ENCODE results near the gene ATXN1. TPM values are rescaled to one million over a fixed set of nuclear protein-coding genes. Genes with fewer than 3 reads are reported as not detected.
A peak's percentile ranks its signal among the peaks of the same experiment; 100 is the strongest.

ATXN1 gene
- polyA plus RNA-seq, 2 of the 4 experiments (the other 2 are of a cell fraction) = 2.9 to 8.3 TPM

- POLR2A ChIA-PET = no interaction called here
- Histone ChIP-seq H3K4me3 (no peak overlapping the region), H3K4me1 (peaks cover 57% of the 10 kb centered on the region), H3K4me2 (peak overlapping the region; percentile 93; the same call in 1 of the 3 replicates), H3K9me3 (no peaks in the 10 kb centered on the region), H3K27ac (no peak overlapping the region; a peak in 1 of 6 replicates)
- DNase-seq (ENCODE audit: low read depth in 1 of 2, low spot score in 1 of 2) (peak in 1 of 2 experiments; percentile 59), ATAC-seq (no peak), FAIRE-seq (no peak)
- TF ChIP-seq MAFK (IDR thresholded peaks at IDR 0.05; ENCODE audit: partially characterized antibody) (no peak), RAD21 (conservative IDR thresholded peaks at IDR 0.05 in 1 of 2, IDR thresholded peaks at IDR 0.05 in 1 of 2) (peak; percentile 57 to 62), SMC3 (IDR thresholded peaks at IDR 0.05) (peak; percentile 63), CTCF (IDR thresholded peaks at IDR 0.05) (peak; percentile 49)
- WGBS (ENCODE audit: missing lambda C conversion rate) = 77% methylated on average over 3 of the region's 3 CpGs
- CTCF ChIA-PET = interaction anchor here (0.8 to 4.5 kb wide), 21 partner anchors 9 to 431 kb away, joined by 3 to 33 read pairs (median 4); no protein-coding TSS in a partner anchor
Measured at GRCh38 chr6:16764188-16764950, 3.1 kb upstream of the ATXN1 start.

- H3K27ac ChIP-seq = peak overlapping the region; percentile 95 to 100
- H3K4me2 ChIP-seq = peak overlapping the region; percentile 93
- ChIA-PET CTCF (interaction anchor here (0.6 to 4.5 kb wide), 31 partner anchors 8 to 429 kb away, joined by 3 to 33 read pairs (median 4); no protein-coding TSS in a partner anchor), POLR2A (interaction anchor here (0.8 to 2.0 kb wide), 4 partner anchors 22 to 72 kb away, joined by 3 to 10 read pairs (median 4); no protein-coding TSS in a partner anchor)
- ATAC-seq = peak in 1 of 2 experiments; percentile 25; a peak in 3 of 6 replicates
- no peaks in the 10 kb centered on the region for H3K9me3 ChIP-seq
- peaks cover 59% of the 10 kb centered on the region for H3K4me1 ChIP-seq
- DNase-seq (ENCODE audit: low read depth in 1 of 2, low spot score in 1 of 2) = peak; percentile 70 to 71
- H3K4me3 ChIP-seq = peak overlapping the region; percentile 95
- FAIRE-seq = no peak
- WGBS (ENCODE audit: missing lambda C conversion rate) = 0% methylated on average over 20 of the region's 32 CpGs
- TF ChIP-seq USF2 (IDR thresholded peaks at IDR 0.05) (no peak), TFCP2L1 (CRISPR knock-in tag; IDR thresholded peaks at IDR 0.05) (no peak), SMC3 (IDR thresholded peaks at IDR 0.05) (peak; percentile 63), MAFK (IDR thresholded peaks at IDR 0.05; ENCODE audit: partially characterized antibody) (no peak), RNF2 (IDR thresholded peaks at IDR 0.05; ENCODE audit: borderline replicate concordance, low read depth) (no peak), RCOR1 (IDR thresholded peaks at IDR 0.05; ENCODE audit: low read depth, low read length) (no peak), RAD21 (conservative IDR thresholded peaks at IDR 0.05 in 1 of 2, IDR thresholded peaks at IDR 0.05 in 1 of 2) (peak; percentile 70 to 75), NFE2L2 (conservative IDR thresholded peaks at IDR 0.05; ENCODE audit: low read length) (no peak), CTCF (IDR thresholded peaks at IDR 0.05) (peak; percentile 68), CHD4 (IDR thresholded peaks at IDR 0.05; ENCODE audit: borderline replicate concordance) (no peak), MAX (IDR thresholded peaks at IDR 0.05) (no peak), REST (IDR thresholded peaks at IDR 0.05) (no peak), KDM5A (IDR thresholded peaks at IDR 0.05) (no peak)
Measured at GRCh38 chr6:16762550-16763477, 1.6 kb upstream of the ATXN1 start.
